K562 treated with DMSO at 1 percent for 4 hours (cell line): ENCODE measurements around the gene UBP1. TPM values are rescaled to one million over a fixed set of nuclear protein-coding genes. Genes with fewer than 3 reads are reported as not detected.

Experiments used
- total RNA-seq: library from RNA; unstranded; fragments of 300-600 nt; gene quantifications from 2 replicates; pipeline ENCODE4 v1.2.3, GENCODE V29; 2022; ENCODE audit not compliant: insufficient read depth

UBP1 gene, protein sequence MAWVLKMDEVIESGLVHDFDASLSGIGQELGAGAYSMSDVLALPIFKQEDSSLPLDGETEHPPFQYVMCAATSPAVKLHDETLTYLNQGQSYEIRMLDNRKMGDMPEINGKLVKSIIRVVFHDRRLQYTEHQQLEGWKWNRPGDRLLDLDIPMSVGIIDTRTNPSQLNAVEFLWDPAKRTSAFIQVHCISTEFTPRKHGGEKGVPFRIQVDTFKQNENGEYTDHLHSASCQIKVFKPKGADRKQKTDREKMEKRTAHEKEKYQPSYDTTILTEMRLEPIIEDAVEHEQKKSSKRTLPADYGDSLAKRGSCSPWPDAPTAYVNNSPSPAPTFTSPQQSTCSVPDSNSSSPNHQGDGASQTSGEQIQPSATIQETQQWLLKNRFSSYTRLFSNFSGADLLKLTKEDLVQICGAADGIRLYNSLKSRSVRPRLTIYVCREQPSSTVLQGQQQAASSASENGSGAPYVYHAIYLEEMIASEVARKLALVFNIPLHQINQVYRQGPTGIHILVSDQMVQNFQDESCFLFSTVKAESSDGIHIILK
- 26.0 and 44.8 TPM in 2 replicates for total RNA-seq

GRCh38 chr3:33440328-33441224, at the start of gene UBP1:
TSS of gene UBP1 (minus strand) at chr3:33440405. CDS start at chr3:33439848, 557 bp downstream.

Other genes starting within 250 kb of the UBP1 start
- gene SUSD5, start 221.6 kb downstream of the UBP1 start, total RNA-seq: not detected in 2 replicates
- 1.8 and 3.0 TPM in 2 replicates for gene FBXL2, start 163.0 kb downstream of the UBP1 start, total RNA-seq